GM23248 (cell line): ENCODE data around the gene RBFOX1. TPM values are rescaled to one million over a fixed set of nuclear protein-coding genes. Genes with fewer than 3 reads are reported as not detected.

Experiments used
- DNase-seq: peaks from one replicate; pipeline ENCODE4 v3.0.0-alpha.2; 2015
- H2AFZ ChIP-seq: fragments of 200-600 bp; sonication (generic); 2 replicates; pipeline ENCODE4 v1.6.1; 2016; ENCODE audit warnings: antibody characterized with exemption
- H3F3A ChIP-seq: fragments of 200-600 bp; sonication (generic); 2 replicates; pipeline ENCODE4 v1.6.1; 2016; ENCODE audit warnings: mild to moderate bottlenecking, antibody characterized with exemption, mixed run types; ENCODE audit not compliant: insufficient read depth
- H3K27ac ChIP-seq: fragments of 200-600 bp; sonication (generic); 2 replicates; pipeline ENCODE4 v1.5.1; 2016; ENCODE audit warnings: mild to moderate bottlenecking
- H3K27me3 ChIP-seq: fragments of 200-600 bp; sonication (generic); replicated peaks from 2 replicates; pipeline ENCODE4 v1.6.1; 2016; ENCODE audit warnings: mild to moderate bottlenecking; ENCODE audit not compliant: insufficient read depth
- H3K36me3 ChIP-seq: fragments of 200-600 bp; sonication (generic); 2 replicates; pipeline ENCODE4 v1.6.1; 2016; ENCODE audit warnings: low read depth, mild to moderate bottlenecking
- H3K4me1 ChIP-seq: fragments of 200-600 bp; sonication (generic); 2 replicates; pipeline ENCODE4 v1.6.1; 2016; ENCODE audit warnings: mild to moderate bottlenecking; ENCODE audit not compliant: insufficient read depth
- H3K4me2 ChIP-seq: fragments of 200-600 bp; sonication (generic); one replicate; pipeline ENCODE4 v1.6.1; 2016; ENCODE audit warnings: mild to moderate bottlenecking; ENCODE audit not compliant: unreplicated experiment
- H3K4me3 ChIP-seq: fragments of 200-600 bp; sonication (generic); 2 replicates; pipeline ENCODE4 v1.5.1; 2016; ENCODE audit warnings: mild to moderate bottlenecking
- H3K79me2 ChIP-seq: fragments of 200-600 bp; sonication (generic); 2 replicates; pipeline ENCODE4 v1.6.1; 2016; ENCODE audit warnings: mild to moderate bottlenecking; ENCODE audit not compliant: insufficient read depth
- H3K9ac ChIP-seq: fragments of 200-600 bp; sonication (generic); 2 replicates; pipeline ENCODE4 v1.6.1; 2016; ENCODE audit warnings: mild to moderate bottlenecking
- H3K9me2 ChIP-seq: fragments of 200-600 bp; sonication (generic); 2 replicates; pipeline ENCODE4 v1.6.1; 2016; ENCODE audit warnings: mixed run types, mild to moderate bottlenecking, moderate library complexity; ENCODE audit not compliant: insufficient read depth
- H3K9me3 ChIP-seq: fragments of 200-600 bp; sonication (generic); one replicate; pipeline ENCODE4 v1.6.1; 2017; ENCODE audit warnings: low read depth
- H4K20me1 ChIP-seq: fragments of 200-600 bp; sonication (generic); 2 replicates; pipeline ENCODE4 v1.6.0; 2016; ENCODE audit not compliant: insufficient read depth
- EZH2 ChIP-seq: fragments of 200-600 bp; sonication (generic); IDR thresholded peaks from 2 replicates; pipeline ENCODE4 v1.6.1; 2018; ENCODE audit warnings: antibody characterized with exemption, mild to moderate bottlenecking; ENCODE audit not compliant: insufficient read depth, poor library complexity, severe bottlenecking
- EZH2phosphoT487 ChIP-seq: fragments of 200-600 bp; sonication (generic); IDR thresholded peaks from 2 replicates; pipeline ENCODE4 v1.6.1; 2018; ENCODE audit warnings: antibody characterized with exemption, moderate library complexity, mild to moderate bottlenecking, low read depth; ENCODE audit not compliant: insufficient read depth
- WGBS, 2 experiments: methylation state at CpG; one replicate each; pipeline ENCODE4 v1.1.6; 2015 to 2017; ENCODE audit warnings: low lambda C conversion rate in 2 of 2, low coverage in 1 of 2; ENCODE audit errors: missing lambda C conversion rate in 2 of 2; 5-methylcytosine and 5-hydroxymethylcytosine counted together
- in situ Hi-C: fragments of 300-500 bp; cut with MboI; formaldehyde crosslinking; loops from 2 replicates; pipeline ENCODE4 v1.15.0; 2020
- polyA plus RNA-seq: library from polyadenylated mRNA; unstranded; fragments of >200 nt; fragmentation: Nextera tagmentation; extraction: Ambion mirVana; gene quantifications from 2 replicates; pipeline ENCODE4 v1.2.1, GENCODE V29; 2016
- total RNA-seq: library from RNA; depleted of rRNA; stranded (reverse); fragments of >200 nt; shearing (Covaris generic); gene quantifications from 2 replicates; pipeline ENCODE4 v1.2.3, GENCODE V29; 2014

The RBFOX1 gene
- total and polyA plus RNA-seq, 2 experiments from 2014 or later = not detected

GRCh38 chr16:7372095-7372494 lies 39.5 kb downstream of the RBFOX1 start:
- DNase-seq = no peak
- Histone ChIP-seq H3K4me1 (no peaks in the 10 kb centered on the region), H3F3A (no peaks in the 10 kb centered on the region), H3K4me2 (no peak overlapping the region), H3K9me3 (no peaks in the 10 kb centered on the region), H3K27ac (no peak overlapping the region), H3K9ac (no peak overlapping the region), H4K20me1 (no peaks in the 10 kb centered on the region), H2AFZ (no peak overlapping the region), H3K9me2 (no peaks in the 10 kb centered on the region), H3K36me3 (no peaks in the 10 kb centered on the region), H3K79me2 (no peaks in the 10 kb centered on the region), H3K4me3 (no peak overlapping the region), H3K27me3 (no peaks in the 10 kb centered on the region)
- WGBS, 2 experiments = 35% methylated on average over 4 of the region's 4 CpGs
- TF ChIP-seq EZH2 = no peak
- no peak for TF ChIP-seq EZH2phosphoT487
- in situ Hi-C loops = no loop called here

GRCh38 chr16:7373776-7374175 lies 41.1 kb downstream of the RBFOX1 start:
- Histone ChIP-seq H3K27ac (no peak overlapping the region), H3F3A (no peaks in the 10 kb centered on the region), H3K4me2 (no peak overlapping the region), H3K9me3 (no peaks in the 10 kb centered on the region), H3K9ac (no peak overlapping the region), H3K79me2 (no peaks in the 10 kb centered on the region), H3K36me3 (no peaks in the 10 kb centered on the region), H4K20me1 (no peaks in the 10 kb centered on the region), H3K4me3 (no peak overlapping the region), H3K9me2 (no peaks in the 10 kb centered on the region), H3K27me3 (no peaks in the 10 kb centered on the region), H3K4me1 (no peaks in the 10 kb centered on the region), H2AFZ (no peak overlapping the region)
- TF ChIP-seq EZH2 = no peak
- no peak for TF ChIP-seq EZH2phosphoT487
- in situ Hi-C loops = no loop called here
- WGBS, 2 experiments = 19 to 24% methylated on average over 5 of the region's 5 CpGs
- no peak for DNase-seq

- no peaks in the 10 kb centered on the region for H3K36me3 ChIP-seq
- in situ Hi-C loops = no loop called here
- no peak overlapping the region for H3K9ac ChIP-seq
- TF ChIP-seq EZH2 = no peak
- no peak for TF ChIP-seq EZH2phosphoT487
- no peaks in the 10 kb centered on the region for H4K20me1 ChIP-seq
- no peak overlapping the region for H3K4me2 ChIP-seq
- 4 to 9% methylated on average over 9 of the region's 9 CpGs for WGBS, 2 experiments
- no peaks in the 10 kb centered on the region for H3K9me2 ChIP-seq
- no peaks in the 10 kb centered on the region for H3F3A ChIP-seq
- no peaks in the 10 kb centered on the region for H3K4me1 ChIP-seq
- H3K4me3 ChIP-seq = no peak overlapping the region
- H2AFZ ChIP-seq = no peak overlapping the region
- no peak for DNase-seq
- H3K79me2 ChIP-seq = no peaks in the 10 kb centered on the region
- no peaks in the 10 kb centered on the region for H3K27me3 ChIP-seq
- no peaks in the 10 kb centered on the region for H3K9me3 ChIP-seq
- no peak overlapping the region for H3K27ac ChIP-seq
These were observed 42.0 kb downstream of the RBFOX1 start for GRCh38 chr16:7374614-7375174.

GRCh38 chr16:7376227-7376626 lies 43.6 kb downstream of the RBFOX1 start:
- Histone ChIP-seq H3K79me2 (no peaks in the 10 kb centered on the region), H3K9ac (no peak overlapping the region), H3K4me2 (no peak overlapping the region), H3K36me3 (no peaks in the 10 kb centered on the region), H3K27me3 (no peaks in the 10 kb centered on the region), H2AFZ (no peak overlapping the region), H3K4me1 (no peaks in the 10 kb centered on the region), H4K20me1 (no peaks in the 10 kb centered on the region), H3K9me2 (no peaks in the 10 kb centered on the region), H3K4me3 (no peak overlapping the region), H3F3A (no peaks in the 10 kb centered on the region), H3K9me3 (no peaks in the 10 kb centered on the region), H3K27ac (no peak overlapping the region)
- 42 to 48% methylated on average over 5 of the region's 5 CpGs for WGBS, 2 experiments
- DNase-seq = no peak
- in situ Hi-C loops = no loop called here
- TF ChIP-seq EZH2 (no peak), EZH2phosphoT487 (no peak)

GRCh38 chr16:7377231-7377630 lies 44.6 kb downstream of the RBFOX1 start:
- no peak for TF ChIP-seq EZH2

More at GRCh38 chr16:7377231-7377630, 44.6 kb downstream of the RBFOX1 start:
- H4K20me1 ChIP-seq = no peaks in the 10 kb centered on the region
- 43 to 49% methylated on average over 5 of the region's 5 CpGs for WGBS, 2 experiments
- no peaks in the 10 kb centered on the region for H3K4me1 ChIP-seq
- no peaks in the 10 kb centered on the region for H3K36me3 ChIP-seq
- no peak overlapping the region for H3K4me3 ChIP-seq
- no peaks in the 10 kb centered on the region for H3F3A ChIP-seq
- no peak overlapping the region for H3K9ac ChIP-seq
- in situ Hi-C loops = no loop called here
- no peak overlapping the region for H3K4me2 ChIP-seq
- H3K79me2 ChIP-seq = no peaks in the 10 kb centered on the region
- H3K9me3 ChIP-seq = no peaks in the 10 kb centered on the region
- no peak overlapping the region for H3K27ac ChIP-seq
- no peak for DNase-seq
- no peaks in the 10 kb centered on the region for H3K9me2 ChIP-seq
- H3K27me3 ChIP-seq = no peaks in the 10 kb centered on the region
- no peak overlapping the region for H2AFZ ChIP-seq
